GM12878 (cell line): Measurements from ENCODE around the gene EHF. TPM values are rescaled to one million over a fixed set of nuclear protein-coding genes. Genes with fewer than 3 reads are reported as not detected.

Source experiments
- ATAC-seq: fragments of 200-7000 bp; cut with Tn5 transposase; 3 replicates; pipeline ENCODE4 v1.9.1; 2020; ENCODE audit warnings: mild to moderate bottlenecking, moderate library complexity
- BruUV-seq: library from RNA; stranded (reverse); fragments of 400-500 nt; replicated peaks from 2 replicates; lab custom pipeline; 2021; lab: Mats Ljungman, UMichigan
- CTCF ChIA-PET: fragments of 300-600 bp; sonication (Branson Sonifier 250); formaldehyde crosslinking; extraction: SDS; loops from one replicate; lab custom pipeline; 2021; ENCODE audit warnings: inconsistent platforms; lab: Yijun Ruan, JAX
- POLR2A ChIA-PET: fragments of 350-600 bp; formaldehyde crosslinking; extraction: SDS; loops from one replicate; lab custom pipeline; 2021; ENCODE audit warnings: inconsistent platforms; lab: Charles Lee
- RAD21 ChIA-PET: fragments of 300-600 bp; sonication (Branson Sonifier 250); formaldehyde crosslinking; loops from one replicate; lab custom pipeline; 2023; ENCODE audit warnings: antibody characterized with exemption; ENCODE audit not compliant: unreplicated experiment; lab: Charles Lee
- SMC1A ChIA-PET: fragments of 300-600 bp; sonication (Branson Sonifier 250); formaldehyde crosslinking; loops from one replicate; lab custom pipeline; 2023; ENCODE audit not compliant: unreplicated experiment, uncharacterized antibody; lab: Charles Lee
- DNase-seq: peaks from one replicate; pipeline ENCODE4 v3.0.0-alpha.2; 2011; ENCODE audit warnings: low read depth, low spot score
- FAIRE-seq: peaks from 3 replicates; lab custom pipeline; 2011; peaks lifted over from hg19 to GRCh38; lab: Jason Lieb, UNC
- H2AFZ ChIP-seq: 2 replicates; pipeline ENCODE4 v1.6.0; 2011; ENCODE audit warnings: low read depth, low read length, control low read depth; ENCODE audit not compliant: control insufficient read depth
- H3K27ac ChIP-seq: 2 replicates; pipeline ENCODE4 v1.5.1; 2011; ENCODE audit warnings: control low read depth; ENCODE audit not compliant: control insufficient read depth, insufficient read depth
- H3K27me3 ChIP-seq, 2 experiments: replicated peaks in 1 of 2; 2 replicates each; pipeline versions ENCODE4 v1.6.0 to v1.6.1; 2011; ENCODE audit warnings: low read length in 1 of 2; ENCODE audit not compliant: control insufficient read depth in 2 of 2, insufficient read depth in 2 of 2
- H3K36me3 ChIP-seq, 2 experiments: 2 replicates each; pipeline ENCODE4 v1.5.1; 2011; ENCODE audit warnings: low read length in 1 of 2; ENCODE audit not compliant: control insufficient read depth in 2 of 2, insufficient read depth in 2 of 2
- H3K4me1 ChIP-seq: 2 replicates; pipeline ENCODE4 v1.6.1; 2011; ENCODE audit warnings: mild to moderate bottlenecking, low read length, moderate library complexity, mixed read lengths; ENCODE audit not compliant: control insufficient read depth, insufficient read depth
- H3K4me2 ChIP-seq: 2 replicates; pipeline ENCODE4 v1.6.0; 2011; ENCODE audit warnings: control low read depth; ENCODE audit not compliant: control insufficient read depth, insufficient read depth
- H3K4me3 ChIP-seq: fragments of 200-600 bp; sonication (generic); 2 replicates; pipeline ENCODE4 v1.5.1; 2016
- H3K79me2 ChIP-seq: 2 replicates; pipeline ENCODE4 v1.6.0; 2011; ENCODE audit warnings: low read length; ENCODE audit not compliant: control insufficient read depth, insufficient read depth
- H3K9ac ChIP-seq: 2 replicates; pipeline ENCODE4 v1.8.0; 2011; ENCODE audit warnings: low read length, control low read depth, mixed read lengths; ENCODE audit not compliant: control insufficient read depth, insufficient read depth
- H3K9me3 ChIP-seq: replicated peaks from 3 replicates; pipeline ENCODE4 v1.5.1; 2011; ENCODE audit warnings: mild to moderate bottlenecking, low read length; ENCODE audit not compliant: control insufficient read depth, insufficient read depth
- H4K20me1 ChIP-seq: 2 replicates; pipeline ENCODE4 v1.6.0; 2011; ENCODE audit not compliant: control insufficient read depth, insufficient read depth
- EGR1 ChIP-seq, 2 experiments: IDR thresholded peaks; 1 replicate in 1 of 2; 2 replicates in 1 of 2; pipeline ENCODE4 v1.6.1; 2011 to 2012; ENCODE audit warnings: low read depth in 2 of 2, low read length in 2 of 2, borderline replicate concordance in 1 of 2, mild to moderate bottlenecking in 1 of 2, moderate library complexity in 1 of 2
- ETV6 ChIP-seq, 2 experiments: fragments of 450-650 bp in 1 of 2; IDR thresholded peaks in 1 of 2; conservative IDR thresholded peaks in 1 of 2; 2 replicates each; pipeline ENCODE4 v1.6.1; 2014; ENCODE audit warnings: antibody characterized with exemption in 1 of 2, borderline replicate concordance in 1 of 2, low read depth in 1 of 2, mild to moderate bottlenecking in 1 of 2, moderate library complexity in 1 of 2
- KLF5 ChIP-seq: fragments of 450-650 bp; IDR thresholded peaks from 2 replicates; pipeline ENCODE4 v1.6.1; 2014; ENCODE audit warnings: mild to moderate bottlenecking; ENCODE audit not compliant: partially characterized antibody
- RELA ChIP-seq: fragments of 450-650 bp; IDR thresholded peaks from 2 replicates; pipeline ENCODE4 v1.8.0; 2014; ENCODE audit warnings: borderline replicate concordance; ENCODE audit not compliant: partially characterized antibody
- RUNX3 ChIP-seq: IDR thresholded peaks from 2 replicates; pipeline ENCODE4 v1.6.1; 2012; ENCODE audit warnings: low read length, inconsistent platforms
- ZNF622 ChIP-seq: fragments of 450-650 bp; IDR thresholded peaks from 2 replicates; pipeline ENCODE4 v1.6.1; 2017; ENCODE audit warnings: mild to moderate bottlenecking, inconsistent platforms
- WGBS: methylation state at CpG from one replicate; pipeline ENCODE4 v1.1.6; 2016; ENCODE audit warnings: low lambda C conversion rate; ENCODE audit not compliant: insufficient replicate concordance, insufficient coverage; ENCODE audit errors: missing lambda C conversion rate; 5-methylcytosine and 5-hydroxymethylcytosine counted together
- in situ Hi-C: fragments of 300-500 bp; cut with MboI; formaldehyde crosslinking; loops from 9 replicates; pipeline ENCODE4 v1.14.3; 2018; ENCODE audit warnings: mixed read lengths
- intact Hi-C: fragments of 100-400 bp; cut with micrococcal nuclease; formaldehyde crosslinking; loops from one replicate; pipeline ENCODE4 v1.14.2; 2022; ENCODE audit not compliant: unreplicated experiment
- polyA plus RNA-seq, 11 experiments: library from polyadenylated mRNA; depleted of rRNA in 4 of 11; unstranded in 6 of 11; stranded (reverse) in 5 of 11; fragments of >200 nt; fragmentation: Nextera tagmentation in 4 of 11; fragmentation: Illumina TruSeq in 1 of 11; extraction: Ambion mirVana in 4 of 11; extraction: Trizol in 1 of 11; gene quantifications; 1 replicate in 1 of 11; 2 replicates in 10 of 11; pipeline versions ENCODE4 v1.2.1 to v1.2.3, GENCODE V29; 2011 to 2016; ENCODE audit warnings: inconsistent platforms in 2 of 11, missing spikeins in 2 of 11, low read depth in 1 of 11
- total RNA-seq, 4 experiments: library from RNA; depleted of rRNA in 3 of 4; stranded (reverse); fragments of >200 nt in 3 of 4; fragmentation: Illumina TruSeq in 1 of 4; extraction: Trizol in 1 of 4; gene quantifications; 2 replicates each; pipeline versions ENCODE4 v1.2.1 to v1.2.3, GENCODE V29; 2013 to 2021
- TF ChIP-seq, protein P1 (sequence below): fragments of 150-350 bp; IDR thresholded peaks from 2 replicates; pipeline ENCODE4 v1.6.1; 2016; ENCODE audit warnings: low read depth, low read length
- TF ChIP-seq, protein P2 (sequence below): fragments of 450-650 bp; IDR thresholded peaks from 2 replicates; pipeline ENCODE4 v1.6.1; 2017; ENCODE audit warnings: mild to moderate bottlenecking, moderate library complexity
- TF ChIP-seq, protein P3 (sequence below): IDR thresholded peaks from 2 replicates; pipeline ENCODE4 v1.6.1; 2012; ENCODE audit warnings: improper control_type of control experiment, low read depth, low read length; ENCODE audit not compliant: insufficient replicate concordance

EHF gene
- total and polyA plus RNA-seq, 10 of the 15 experiments (the other 5 are each of a cell fraction or from before 2014, with no cell fraction given): 0.04 to 0.33 (median 0.06) TPM; not detected in 6

GRCh38 chr11:34648036-34648435 is 27.1 kb downstream of the EHF start:
- no TSS peak for BruUV-seq
- FAIRE-seq: no peak
- no peak overlapping the region for H3K27ac ChIP-seq
- ChIA-PET SMC1A (interaction anchor here (0.7 kb wide), 1 partner anchor 9 kb away, joined by 3 read pairs; no protein-coding TSS in a partner anchor), RAD21 (no interaction called here), POLR2A (no interaction called here), CTCF (interaction anchor here (0.6 to 1.2 kb wide), 2 partner anchors 9 to 198 kb away, joined by 3 read pairs; no protein-coding TSS in a partner anchor)
- no peak overlapping the region for H2AFZ ChIP-seq
- ATAC-seq: no peak
- DNase-seq: no peak
- H3K36me3 ChIP-seq: no peaks in the 10 kb centered on the region
- no peaks in the 10 kb centered on the region for H3K79me2 ChIP-seq
- peaks cover 30% of the 10 kb centered on the region for H3K4me1 ChIP-seq
- no peak overlapping the region for H3K4me3 ChIP-seq
- H3K9me3 ChIP-seq: no peaks in the 10 kb centered on the region; the same call in 2 of the 3 replicates
- H4K20me1 ChIP-seq: no peaks in the 10 kb centered on the region; the same call in 1 of the 2 replicates
- no peak overlapping the region for H3K9ac ChIP-seq
- H3K4me2 ChIP-seq: no peak overlapping the region
- in situ Hi-C loops (no loop called here), intact Hi-C loops (no loop called here)
- peaks cover 0 to 11% of the 10 kb centered on the region in 2 experiments; a peak in 2 of 4 replicates for H3K27me3 ChIP-seq
- WGBS: 100% methylated on average over 1 of the region's 1 CpG
- TF ChIP-seq, protein P1, sequence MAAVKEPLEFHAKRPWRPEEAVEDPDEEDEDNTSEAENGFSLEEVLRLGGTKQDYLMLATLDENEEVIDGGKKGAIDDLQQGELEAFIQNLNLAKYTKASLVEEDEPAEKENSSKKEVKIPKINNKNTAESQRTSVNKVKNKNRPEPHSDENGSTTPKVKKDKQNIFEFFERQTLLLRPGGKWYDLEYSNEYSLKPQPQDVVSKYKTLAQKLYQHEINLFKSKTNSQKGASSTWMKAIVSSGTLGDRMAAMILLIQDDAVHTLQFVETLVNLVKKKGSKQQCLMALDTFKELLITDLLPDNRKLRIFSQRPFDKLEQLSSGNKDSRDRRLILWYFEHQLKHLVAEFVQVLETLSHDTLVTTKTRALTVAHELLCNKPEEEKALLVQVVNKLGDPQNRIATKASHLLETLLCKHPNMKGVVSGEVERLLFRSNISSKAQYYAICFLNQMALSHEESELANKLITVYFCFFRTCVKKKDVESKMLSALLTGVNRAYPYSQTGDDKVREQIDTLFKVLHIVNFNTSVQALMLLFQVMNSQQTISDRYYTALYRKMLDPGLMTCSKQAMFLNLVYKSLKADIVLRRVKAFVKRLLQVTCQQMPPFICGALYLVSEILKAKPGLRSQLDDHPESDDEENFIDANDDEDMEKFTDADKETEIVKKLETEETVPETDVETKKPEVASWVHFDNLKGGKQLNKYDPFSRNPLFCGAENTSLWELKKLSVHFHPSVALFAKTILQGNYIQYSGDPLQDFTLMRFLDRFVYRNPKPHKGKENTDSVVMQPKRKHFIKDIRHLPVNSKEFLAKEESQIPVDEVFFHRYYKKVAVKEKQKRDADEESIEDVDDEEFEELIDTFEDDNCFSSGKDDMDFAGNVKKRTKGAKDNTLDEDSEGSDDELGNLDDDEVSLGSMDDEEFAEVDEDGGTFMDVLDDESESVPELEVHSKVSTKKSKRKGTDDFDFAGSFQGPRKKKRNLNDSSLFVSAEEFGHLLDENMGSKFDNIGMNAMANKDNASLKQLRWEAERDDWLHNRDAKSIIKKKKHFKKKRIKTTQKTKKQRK: no peak
- TF ChIP-seq KLF5 (no peak), ZNF622 (no peak), RELA (no peak), EGR1 (IDR thresholded peaks at IDR 0.05; ENCODE audit: borderline replicate concordance in 1 of 2, low read depth in 2 of 2, low read length in 2 of 2) (no peak), ETV6 (conservative IDR thresholded peaks at IDR 0.05 in 1 of 2, IDR thresholded peaks at IDR 0.05 in 1 of 2; ENCODE audit: borderline replicate concordance in 1 of 2, low read depth in 1 of 2) (no peak), RUNX3 (no peak)
- TF ChIP-seq, protein P2, sequence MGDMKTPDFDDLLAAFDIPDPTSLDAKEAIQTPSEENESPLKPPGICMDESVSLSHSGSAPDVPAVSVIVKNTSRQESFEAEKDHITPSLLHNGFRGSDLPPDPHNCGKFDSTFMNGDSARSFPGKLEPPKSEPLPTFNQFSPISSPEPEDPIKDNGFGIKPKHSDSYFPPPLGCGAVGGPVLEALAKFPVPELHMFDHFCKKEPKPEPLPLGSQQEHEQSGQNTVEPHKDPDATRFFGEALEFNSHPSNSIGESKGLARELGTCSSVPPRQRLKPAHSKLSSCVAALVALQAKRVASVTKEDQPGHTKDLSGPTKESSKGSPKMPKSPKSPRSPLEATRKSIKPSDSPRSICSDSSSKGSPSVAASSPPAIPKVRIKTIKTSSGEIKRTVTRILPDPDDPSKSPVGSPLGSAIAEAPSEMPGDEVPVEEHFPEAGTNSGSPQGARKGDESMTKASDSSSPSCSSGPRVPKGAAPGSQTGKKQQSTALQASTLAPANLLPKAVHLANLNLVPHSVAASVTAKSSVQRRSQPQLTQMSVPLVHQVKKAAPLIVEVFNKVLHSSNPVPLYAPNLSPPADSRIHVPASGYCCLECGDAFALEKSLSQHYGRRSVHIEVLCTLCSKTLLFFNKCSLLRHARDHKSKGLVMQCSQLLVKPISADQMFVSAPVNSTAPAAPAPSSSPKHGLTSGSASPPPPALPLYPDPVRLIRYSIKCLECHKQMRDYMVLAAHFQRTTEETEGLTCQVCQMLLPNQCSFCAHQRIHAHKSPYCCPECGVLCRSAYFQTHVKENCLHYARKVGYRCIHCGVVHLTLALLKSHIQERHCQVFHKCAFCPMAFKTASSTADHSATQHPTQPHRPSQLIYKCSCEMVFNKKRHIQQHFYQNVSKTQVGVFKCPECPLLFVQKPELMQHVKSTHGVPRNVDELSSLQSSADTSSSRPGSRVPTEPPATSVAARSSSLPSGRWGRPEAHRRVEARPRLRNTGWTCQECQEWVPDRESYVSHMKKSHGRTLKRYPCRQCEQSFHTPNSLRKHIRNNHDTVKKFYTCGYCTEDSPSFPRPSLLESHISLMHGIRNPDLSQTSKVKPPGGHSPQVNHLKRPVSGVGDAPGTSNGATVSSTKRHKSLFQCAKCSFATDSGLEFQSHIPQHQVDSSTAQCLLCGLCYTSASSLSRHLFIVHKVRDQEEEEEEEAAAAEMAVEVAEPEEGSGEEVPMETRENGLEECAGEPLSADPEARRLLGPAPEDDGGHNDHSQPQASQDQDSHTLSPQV: no peak
- TF ChIP-seq, protein P3, sequence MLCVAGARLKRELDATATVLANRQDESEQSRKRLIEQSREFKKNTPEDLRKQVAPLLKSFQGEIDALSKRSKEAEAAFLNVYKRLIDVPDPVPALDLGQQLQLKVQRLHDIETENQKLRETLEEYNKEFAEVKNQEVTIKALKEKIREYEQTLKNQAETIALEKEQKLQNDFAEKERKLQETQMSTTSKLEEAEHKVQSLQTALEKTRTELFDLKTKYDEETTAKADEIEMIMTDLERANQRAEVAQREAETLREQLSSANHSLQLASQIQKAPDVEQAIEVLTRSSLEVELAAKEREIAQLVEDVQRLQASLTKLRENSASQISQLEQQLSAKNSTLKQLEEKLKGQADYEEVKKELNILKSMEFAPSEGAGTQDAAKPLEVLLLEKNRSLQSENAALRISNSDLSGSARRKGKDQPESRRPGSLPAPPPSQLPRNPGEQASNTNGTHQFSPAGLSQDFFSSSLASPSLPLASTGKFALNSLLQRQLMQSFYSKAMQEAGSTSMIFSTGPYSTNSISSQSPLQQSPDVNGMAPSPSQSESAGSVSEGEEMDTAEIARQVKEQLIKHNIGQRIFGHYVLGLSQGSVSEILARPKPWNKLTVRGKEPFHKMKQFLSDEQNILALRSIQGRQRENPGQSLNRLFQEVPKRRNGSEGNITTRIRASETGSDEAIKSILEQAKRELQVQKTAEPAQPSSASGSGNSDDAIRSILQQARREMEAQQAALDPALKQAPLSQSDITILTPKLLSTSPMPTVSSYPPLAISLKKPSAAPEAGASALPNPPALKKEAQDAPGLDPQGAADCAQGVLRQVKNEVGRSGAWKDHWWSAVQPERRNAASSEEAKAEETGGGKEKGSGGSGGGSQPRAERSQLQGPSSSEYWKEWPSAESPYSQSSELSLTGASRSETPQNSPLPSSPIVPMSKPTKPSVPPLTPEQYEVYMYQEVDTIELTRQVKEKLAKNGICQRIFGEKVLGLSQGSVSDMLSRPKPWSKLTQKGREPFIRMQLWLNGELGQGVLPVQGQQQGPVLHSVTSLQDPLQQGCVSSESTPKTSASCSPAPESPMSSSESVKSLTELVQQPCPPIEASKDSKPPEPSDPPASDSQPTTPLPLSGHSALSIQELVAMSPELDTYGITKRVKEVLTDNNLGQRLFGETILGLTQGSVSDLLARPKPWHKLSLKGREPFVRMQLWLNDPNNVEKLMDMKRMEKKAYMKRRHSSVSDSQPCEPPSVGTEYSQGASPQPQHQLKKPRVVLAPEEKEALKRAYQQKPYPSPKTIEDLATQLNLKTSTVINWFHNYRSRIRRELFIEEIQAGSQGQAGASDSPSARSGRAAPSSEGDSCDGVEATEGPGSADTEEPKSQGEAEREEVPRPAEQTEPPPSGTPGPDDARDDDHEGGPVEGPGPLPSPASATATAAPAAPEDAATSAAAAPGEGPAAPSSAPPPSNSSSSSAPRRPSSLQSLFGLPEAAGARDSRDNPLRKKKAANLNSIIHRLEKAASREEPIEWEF: no peak
